ENCODE measurements around the gene MTX1.

Gene MTX1

DNA sequence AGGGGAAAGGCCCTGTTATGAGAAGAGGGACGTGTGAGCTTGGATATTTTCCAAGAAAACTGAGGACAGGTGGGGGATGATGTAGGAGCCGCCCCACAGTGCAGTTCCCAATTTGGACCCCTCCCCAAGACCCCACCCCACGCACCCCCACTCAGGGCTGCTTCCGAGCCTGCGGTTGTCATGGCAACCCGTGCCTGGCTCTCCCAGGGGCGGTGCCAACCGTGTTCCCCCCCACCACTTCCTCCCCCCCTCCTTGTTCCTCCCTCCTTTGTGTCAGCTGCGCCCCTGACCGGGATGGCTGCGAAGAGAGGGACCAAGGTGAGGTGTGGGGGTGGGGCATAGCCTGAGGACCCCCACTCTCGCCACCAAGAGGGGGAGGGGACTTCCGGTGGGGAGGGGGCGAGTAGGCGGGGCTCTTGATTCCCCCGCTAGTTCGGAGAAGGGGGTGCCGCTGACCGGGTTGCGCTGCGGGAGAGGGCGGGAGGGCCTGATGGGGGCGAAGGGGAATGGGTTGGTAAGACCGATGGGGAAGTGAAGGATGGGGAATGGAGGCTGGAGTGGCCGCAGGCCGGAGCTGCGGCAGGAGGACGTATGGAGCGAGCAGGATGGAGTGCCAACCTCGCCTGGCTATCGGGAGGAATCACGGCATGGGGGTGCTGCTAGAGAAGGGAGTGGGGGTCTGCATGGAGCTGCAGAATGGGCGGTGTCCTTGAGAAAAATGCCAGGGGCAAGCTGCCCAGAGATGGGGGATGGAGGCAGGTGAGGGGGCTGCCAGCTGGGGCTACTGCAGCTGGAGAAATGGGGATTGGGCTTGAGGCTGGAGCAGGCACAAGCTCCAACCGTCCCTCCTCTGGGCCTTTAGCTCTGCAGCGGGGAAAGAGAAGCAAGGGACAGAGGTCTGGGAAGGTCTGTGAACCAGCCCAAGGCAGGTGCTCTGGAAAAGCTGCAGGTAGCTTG, 33.9 kb upstream of the MTX1 start:
- FAIRE-seq = no peak

DNA sequence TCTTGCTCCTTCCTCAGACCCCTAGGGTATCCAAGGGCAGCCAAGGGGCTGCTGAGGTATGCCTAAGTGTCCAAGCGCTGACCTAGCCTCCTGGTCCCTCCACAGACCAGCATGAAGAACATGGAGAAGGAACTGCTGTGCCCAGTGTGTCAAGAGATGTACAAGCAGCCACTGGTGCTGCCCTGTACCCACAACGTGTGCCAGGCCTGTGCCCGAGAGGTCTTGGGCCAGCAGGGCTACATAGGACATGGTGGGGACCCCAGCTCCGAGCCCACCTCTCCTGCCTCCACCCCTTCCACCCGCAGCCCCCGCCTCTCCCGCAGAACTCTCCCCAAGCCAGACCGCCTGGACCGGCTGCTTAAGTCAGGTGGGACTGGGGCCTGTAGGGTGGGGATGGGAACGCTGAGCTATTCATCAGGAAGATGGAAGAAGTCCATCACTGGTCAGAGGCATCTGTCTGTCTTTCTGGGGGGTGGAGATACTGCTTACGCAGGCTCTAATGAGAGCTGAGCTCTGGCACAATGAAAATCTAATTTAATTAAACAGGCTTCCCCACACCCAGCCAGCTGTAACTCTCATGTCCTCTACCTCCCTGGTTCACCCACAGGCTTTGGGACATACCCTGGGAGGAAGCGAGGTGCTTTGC, 33.1 kb upstream of the MTX1 start:
- FAIRE-seq = no peak

DNA sequence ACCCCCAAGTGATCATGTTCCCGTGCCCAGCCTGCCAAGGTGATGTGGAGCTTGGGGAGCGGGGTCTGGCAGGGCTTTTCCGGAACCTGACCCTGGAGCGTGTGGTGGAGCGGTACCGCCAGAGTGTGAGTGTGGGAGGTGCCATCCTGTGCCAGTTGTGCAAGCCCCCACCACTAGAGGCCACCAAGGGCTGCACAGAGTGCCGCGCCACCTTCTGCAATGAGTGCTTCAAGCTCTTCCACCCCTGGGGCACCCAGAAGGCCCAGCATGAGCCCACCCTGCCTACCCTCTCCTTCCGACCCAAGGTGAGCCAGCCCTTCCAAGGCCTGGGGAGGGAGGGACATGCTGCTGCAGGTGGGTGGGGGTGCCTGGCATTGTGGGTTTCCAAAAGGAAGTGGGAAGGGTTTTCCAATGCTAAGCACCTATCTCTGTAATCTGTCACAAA, 32.5 kb upstream of the MTX1 start:
- FAIRE-seq = no peak

DNA sequence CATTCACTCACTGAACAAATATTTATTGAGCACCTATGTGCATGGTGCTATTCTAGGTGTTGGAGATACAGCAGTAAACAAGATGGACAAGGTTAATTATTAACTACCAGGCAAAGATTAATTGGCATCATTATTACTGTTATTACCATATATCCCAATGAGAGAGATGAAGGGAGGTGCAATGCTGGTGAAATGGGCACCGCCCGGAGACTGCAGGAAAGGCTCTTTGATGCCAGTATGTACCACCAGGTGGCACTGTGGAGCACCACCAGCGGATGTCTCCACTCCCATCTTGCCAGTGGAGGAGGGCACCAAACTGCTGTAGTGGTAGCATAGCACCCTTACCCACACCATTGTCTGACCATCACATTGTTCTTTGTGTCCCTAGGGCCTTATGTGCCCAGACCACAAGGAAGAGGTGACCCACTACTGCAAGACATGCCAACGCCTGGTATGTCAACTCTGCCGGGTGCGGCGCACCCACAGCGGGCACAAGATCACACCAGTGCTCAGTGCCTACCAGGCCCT, 31.9 kb upstream of the MTX1 start:
- peak; percentile 16 for FAIRE-seq

DNA sequence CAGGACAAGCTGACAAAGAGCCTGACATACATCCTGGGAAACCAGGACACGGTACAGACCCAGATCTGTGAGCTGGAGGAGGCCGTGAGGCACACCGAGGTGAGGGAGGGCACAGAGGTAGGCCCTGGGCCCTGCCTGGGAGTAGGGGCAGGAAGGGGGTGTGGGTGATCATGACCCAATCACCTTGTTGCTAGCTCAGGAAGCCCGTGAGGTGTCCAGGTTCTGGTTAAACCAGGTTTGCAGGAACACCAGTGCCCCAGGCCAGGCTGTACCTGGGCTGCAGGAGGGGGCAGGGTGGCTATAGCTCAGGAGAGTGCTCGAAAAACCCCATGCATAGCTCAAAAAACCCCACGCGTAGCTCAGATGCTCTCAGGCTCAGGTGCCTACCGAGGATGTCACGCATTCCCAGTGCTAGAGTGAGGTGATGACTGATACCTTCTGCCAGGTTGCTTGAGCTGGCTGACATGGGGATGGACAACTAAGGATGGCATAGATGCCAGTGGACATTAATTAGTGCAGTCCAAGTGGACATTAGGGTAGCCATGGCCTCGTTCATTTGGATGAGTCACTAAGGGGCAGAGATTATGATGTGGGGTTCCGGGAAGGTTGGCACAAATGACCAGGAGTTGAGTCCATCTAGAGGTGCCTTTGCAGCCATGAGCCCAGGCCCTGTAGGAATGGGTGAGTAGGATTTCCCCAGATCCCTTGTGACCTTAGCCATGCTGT, 31.1 kb upstream of the MTX1 start:
- FAIRE-seq = no peak

DNA sequence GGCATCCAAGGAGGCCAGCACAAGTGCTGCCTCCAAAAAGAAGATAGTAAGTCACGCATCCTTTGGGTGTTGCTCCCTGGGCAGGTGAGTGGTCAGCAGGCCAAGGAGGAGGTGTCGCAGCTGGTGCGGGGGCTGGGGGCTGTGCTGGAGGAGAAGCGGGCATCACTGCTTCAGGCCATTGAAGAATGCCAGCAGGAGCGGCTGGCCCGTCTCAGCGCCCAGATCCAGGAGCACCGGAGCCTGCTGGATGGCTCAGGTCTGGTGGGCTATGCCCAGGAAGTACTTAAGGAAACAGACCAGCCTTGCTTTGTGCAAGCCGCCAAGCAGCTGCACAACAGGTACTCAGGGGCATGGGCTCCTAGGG, 30.6 kb upstream of the MTX1 start:
- no peak for FAIRE-seq

DNA sequence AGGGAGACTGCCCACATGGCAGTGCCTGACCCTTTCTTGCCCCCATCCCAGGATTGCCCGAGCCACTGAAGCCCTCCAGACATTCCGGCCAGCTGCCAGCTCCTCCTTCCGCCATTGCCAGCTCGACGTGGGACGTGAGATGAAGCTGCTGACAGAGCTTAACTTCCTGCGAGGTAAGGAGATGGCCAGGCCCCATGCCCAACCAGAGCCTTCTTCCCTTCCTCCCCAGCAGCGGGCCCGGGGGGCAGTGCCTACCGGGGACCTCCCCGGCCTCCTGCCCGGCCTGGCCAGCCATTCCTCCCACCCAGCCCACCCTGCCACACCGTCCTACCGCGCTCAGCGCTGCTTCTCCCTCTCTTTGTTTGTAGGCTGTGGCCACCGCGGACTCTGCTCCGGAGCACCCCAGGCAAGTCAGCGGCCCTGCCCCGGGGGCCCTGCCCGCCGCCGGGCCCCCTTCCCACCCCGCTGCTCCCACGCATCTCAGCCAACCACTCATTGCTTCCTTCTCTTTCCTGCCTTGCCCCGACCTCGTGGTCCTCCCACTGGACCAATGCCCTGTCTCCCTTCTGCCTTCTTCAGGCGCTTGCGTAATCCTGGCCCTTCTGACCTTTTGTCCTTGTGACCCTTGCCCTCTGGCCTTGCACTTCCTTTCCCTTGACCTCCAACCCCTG, 29.9 kb upstream of the MTX1 start:
- no peak for FAIRE-seq

DNA sequence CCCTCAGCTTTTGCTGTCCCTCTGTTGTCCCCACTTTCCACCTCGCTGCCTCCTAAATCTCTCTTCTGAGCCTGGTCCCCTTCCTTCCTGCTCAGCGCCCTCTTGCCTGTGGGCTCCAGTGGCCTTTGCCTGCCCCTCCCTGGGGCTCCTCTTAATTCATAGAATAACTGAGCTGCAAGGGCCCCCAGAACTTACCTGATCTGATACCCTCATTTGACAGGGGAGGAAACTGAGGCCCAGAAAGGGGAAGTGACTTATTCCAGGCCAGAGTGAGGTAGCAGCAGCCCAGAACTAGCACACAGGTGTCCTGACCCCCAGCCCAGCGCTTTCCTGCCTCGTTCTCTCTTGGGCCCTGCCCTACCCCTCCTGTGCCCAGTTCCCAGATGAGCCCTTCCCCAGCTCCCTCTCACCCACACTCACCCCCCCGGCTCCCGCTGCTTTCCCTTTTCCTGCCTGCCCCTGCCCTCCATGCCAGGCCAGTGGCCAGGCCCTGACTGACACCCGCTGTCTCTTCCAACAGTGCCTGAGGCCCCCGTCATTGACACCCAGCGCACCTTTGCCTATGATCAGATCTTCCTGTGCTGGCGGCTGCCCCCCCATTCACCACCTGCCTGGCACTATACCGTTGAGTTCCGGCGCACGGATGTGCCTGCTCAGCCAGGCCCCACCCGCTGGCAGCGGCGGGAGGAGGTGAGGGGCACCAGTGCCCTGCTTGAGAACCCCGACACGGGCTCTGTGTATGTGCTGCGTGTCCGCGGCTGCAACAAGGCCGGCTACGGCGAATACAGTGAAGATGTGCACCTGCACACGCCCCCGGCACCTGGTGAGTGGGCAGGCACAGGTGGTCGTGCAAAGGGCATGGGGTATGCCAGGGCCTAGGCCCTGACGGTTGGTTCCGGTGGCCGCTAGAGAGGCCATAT, 29.1 kb upstream of the MTX1 start:
- FAIRE-seq = no peak

DNA sequence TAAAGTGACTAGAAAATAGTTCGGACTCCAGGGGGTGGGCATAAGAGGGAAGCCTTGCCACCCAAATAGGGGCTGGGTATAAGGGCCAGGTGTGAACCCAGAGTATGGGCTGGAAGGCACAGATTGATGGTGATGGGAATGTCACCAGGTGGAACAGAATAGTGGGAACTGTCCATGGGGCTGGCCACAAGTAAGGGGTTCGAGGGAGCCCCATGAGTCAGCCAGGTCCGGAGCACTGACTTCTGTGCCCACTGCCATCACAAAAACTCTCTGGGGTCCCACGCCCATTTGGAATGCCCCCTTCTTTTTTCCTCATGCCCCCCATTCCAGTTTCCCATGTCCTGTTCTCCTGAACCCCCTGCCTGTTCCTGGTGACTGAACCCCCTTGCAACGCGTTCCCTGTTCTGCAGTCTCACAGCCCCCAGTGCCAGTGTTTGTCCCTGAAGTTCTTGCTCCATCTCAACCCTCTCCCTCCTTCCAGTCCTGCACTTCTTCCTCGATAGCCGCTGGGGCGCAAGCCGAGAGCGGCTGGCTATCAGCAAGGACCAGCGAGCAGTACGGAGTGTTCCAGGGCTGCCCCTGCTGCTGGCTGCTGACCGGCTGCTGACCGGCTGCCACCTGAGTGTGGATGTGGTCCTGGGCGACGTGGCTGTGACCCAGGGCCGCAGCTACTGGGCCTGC, 27.0 kb upstream of the MTX1 start:
- no peak for FAIRE-seq

DNA sequence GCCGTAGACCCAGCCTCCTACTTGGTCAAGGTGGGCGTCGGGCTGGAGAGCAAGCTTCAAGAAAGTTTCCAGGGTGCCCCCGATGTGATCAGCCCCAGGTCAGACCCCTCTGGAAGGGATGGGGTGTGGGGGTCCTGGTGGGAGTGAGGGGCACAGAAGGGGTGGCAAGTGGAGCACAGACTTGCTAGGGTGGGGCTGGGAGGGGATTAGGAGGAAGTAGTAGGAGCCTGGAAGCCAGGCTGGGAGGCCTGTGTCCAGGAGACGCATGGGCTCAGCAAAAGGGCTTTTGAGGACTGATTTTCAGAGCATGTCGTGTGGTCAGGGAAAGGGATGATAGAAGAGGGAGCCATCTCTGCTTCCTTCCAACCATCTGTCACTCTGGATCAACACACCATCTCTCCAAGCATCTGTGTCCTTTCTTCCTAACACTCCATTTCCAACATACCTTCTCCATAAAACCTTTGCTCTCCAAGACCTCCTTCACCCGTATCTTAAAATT, 26.4 kb upstream of the MTX1 start:
- no peak for FAIRE-seq

DNA sequence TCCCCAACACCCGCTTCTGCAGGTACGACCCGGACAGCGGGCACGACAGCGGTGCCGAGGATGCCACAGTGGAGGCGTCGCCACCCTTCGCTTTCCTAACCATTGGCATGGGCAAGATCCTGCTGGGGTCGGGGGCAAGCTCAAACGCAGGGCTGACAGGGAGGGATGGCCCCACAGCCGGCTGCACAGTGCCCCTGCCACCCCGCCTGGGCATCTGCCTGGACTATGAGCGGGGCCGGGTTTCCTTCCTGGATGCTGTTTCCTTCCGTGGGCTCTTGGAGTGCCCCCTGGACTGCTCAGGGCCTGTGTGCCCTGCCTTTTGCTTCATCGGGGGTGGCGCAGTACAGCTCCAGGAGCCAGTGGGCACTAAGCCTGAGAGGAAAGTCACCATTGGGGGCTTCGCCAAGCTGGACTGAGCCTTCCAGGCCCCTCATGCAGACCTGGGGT, 24.7 kb upstream of the MTX1 start:
- no peak for FAIRE-seq

DNA sequence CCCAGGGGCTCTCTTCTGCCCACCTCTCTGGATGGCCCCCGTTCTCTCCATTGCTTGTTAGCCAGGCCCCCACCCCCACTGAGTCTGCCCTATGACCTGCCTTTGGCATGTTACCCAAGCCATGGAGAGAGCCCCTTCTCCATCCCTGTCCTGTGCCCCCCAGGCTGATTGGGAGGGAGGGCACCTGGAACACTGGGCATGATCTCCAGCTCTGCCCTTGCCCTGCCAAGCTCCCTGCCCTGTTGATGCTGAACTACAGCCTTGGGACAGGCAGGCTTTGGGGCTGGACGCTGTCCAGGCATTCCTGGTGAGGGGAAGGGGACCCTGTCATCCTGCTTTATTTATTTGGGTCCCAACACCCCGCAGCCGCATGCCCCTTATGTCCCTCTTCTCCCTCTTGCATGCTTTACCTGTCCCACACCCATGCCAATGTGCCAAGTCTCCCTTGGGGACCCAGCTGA, 24.1 kb upstream of the MTX1 start:
- no peak for FAIRE-seq

DNA sequence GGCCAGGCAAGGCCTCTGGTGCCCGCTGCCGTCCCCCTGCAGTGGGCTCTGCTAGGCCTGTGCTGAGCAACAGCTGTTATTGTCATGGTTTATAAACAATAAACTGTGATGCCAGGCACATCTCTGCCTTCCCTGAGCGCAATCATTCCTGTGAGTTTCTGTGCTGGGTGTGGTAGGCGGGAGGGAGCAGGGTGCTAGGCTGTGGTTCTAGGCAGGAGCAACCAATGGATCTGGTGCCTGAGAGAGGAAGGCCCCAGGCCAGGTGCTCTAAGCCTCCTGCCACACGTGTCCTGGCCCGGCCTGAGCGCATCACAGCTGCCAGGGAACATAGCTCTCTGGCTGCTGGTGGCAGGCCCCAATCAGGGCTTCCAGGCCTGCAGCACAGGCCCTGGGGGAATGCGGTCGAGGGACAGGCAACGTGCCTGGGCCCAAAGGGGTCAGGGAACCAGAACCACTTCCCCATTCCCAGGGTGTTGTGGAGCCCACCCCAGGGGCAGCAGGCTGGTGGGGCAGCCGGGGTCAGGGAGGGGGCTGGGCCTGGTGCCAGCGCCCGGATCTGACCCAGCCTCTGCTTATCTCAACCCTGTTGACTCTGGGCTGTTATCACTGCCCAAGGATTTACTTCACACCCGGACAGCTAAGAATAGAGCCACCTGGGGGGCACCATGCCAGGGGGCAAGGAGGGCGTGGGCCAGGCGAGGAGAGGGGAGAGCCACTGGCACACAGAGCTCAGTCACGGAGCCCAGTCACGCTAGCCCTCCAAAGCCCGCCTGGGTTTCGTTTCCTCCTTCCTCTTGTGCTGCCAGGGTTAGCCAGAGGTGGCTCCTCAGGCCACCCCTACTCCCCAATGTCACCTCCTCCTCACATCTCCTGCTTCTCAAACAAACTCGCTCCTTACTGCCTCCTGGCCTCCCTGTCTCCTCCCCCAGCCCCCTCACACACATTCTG, 23.4 kb upstream of the MTX1 start:
- no peak for FAIRE-seq

DNA sequence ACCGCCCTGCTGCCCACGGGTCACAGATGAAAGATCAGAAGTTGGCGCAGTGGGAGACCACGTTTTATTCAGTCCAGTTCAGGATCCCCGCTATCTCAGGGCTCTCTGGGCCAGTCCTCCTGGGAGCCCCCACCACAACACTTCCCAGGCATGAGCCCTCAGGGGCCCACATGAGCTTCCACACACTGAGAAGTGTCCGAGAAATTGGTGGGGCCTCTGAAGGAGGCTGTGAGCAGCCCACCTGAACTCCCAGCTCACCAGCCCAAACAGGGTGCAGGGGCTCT, 22.8 kb upstream of the MTX1 start:
- FAIRE-seq = no peak

DNA sequence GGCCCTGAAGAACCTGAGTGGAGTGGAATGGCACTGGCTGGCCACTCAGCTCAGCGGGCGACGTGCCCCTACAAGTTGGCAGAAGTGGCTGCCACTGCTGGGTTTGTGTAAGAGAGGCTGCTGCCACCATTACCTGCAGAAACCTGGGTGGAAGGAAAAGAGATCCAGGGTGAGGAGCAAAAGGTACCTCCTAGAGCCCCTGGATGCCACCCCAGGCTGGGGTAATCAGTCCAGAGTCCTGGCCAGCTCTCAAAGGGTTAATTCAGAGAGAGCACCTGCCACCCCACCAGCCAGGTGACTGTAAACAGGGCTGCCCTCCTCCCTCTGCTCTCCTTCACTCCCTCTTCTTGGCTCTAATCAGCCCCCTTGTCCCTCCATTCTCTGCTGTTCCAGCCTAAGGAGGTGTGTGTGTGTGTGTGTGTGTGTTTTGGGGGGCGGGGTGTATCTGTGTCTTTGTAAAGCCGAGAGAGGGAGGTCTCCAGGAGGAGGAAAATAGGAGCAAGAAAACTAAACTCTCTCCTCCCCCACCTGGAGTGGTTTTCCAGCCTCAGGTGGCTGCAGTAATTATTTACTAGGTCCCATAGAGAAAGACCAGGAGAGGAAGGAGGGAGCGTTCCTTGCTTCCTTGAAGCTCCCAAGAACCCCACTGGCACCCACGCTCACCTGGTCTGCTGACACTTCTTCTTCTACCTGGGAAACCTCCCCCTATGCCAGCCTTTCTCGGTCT, 22.3 kb upstream of the MTX1 start:
- no peak for FAIRE-seq

DNA sequence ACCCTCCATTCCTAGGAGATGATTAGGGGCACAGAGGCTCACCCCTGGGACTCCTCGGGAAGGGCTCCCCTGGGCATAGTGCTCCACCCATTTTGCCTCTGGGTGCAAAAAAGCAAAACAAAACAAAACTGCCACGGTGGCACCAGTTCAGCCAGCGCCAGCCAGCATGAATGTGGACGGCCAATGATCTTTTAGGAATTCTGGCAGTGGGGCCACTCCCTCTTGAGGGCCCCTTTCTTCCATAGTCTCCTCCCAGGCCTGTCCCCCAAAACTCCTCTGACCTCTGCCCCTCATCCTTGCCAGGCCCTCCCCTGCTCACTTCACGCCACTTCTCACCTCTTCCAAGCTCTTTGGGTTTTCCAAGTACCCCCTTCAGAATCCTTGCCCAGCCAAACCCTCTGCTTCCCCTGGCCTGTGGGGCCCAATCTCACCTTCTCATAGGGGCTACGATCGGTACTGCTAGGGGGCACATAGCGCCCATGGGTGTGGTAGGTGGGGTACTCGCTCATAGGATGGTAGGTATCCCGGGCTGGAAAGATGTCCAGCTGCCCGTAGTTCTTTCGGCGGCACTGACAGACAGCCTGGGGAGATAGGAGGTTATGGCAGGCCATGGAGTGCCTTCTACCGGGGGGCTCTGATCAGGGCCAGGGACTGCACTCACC, 21.6 kb upstream of the MTX1 start:
- no peak for FAIRE-seq

DNA sequence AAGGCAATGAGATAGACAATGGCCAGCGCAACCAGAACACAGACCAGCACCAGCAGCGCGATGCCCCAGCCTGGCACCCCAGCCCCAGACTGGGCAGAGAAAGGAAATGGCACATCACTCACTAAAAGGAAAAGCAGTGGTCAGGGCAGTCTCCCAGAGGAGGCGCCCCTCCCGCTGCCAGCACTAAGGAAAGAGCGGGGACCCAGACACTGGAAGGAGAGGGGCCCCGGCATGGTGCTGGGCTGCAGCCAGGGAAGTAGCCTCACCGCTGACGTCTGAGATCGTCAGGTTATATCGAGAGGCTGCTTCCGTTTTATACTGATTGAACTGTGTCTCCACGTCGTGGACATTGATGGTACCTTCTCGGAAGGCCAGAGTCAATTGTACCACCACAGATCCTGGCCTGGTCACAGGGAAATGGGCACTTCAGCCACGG, 21.0 kb upstream of the MTX1 start:
- FAIRE-seq = no peak

DNA sequence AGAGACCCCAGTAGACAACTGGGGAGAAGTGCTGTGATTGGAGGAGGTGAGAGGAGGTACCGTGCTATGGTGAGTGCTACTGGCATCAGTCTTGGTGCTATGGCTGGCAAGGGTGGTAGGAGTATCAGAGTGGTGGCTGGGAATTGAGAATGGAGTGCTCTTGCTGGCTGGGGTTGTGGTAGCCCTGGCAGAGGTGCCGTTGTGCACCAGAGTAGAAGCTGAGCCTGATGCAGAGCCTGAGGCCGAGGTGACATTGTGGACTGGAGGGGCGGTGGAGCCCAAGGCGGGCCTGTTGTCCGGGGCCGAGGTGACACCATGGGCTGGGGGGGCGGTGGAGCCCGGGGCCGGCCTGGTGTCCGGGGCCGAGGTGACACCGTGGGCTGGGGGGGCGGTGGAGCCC, 20.2 kb upstream of the MTX1 start:
- no peak for FAIRE-seq
